Right lobe of liver (tissue), 6 donors: ENCODE results near the gene SEMA7A. TPM values are rescaled to one million over a fixed set of nuclear protein-coding genes. Genes with fewer than 3 reads are reported as not detected.

Experiments
- ATAC-seq, 4 donors: fragments of 200-7000 bp; cut with Tn5 transposase; one replicate each; pipeline ENCODE4 v1.9.1; 2020; ENCODE audit warnings: mild to moderate bottlenecking in 4 of 4, moderate library complexity in 4 of 4
- DNase-seq, 3 donors: peaks; one replicate each; pipeline ENCODE4 v3.0.0-alpha.2; 2020
- H3K27ac ChIP-seq, 3 donors: fragments of 200-600 bp; one replicate each; pipeline ENCODE4 v1.8.0; 2022
- H3K27me3 ChIP-seq, 2 donors: fragments of 200-600 bp; one replicate each; pipeline ENCODE4 v1.8.0; 2022
- H3K36me3 ChIP-seq, 4 donors: fragments of 200-600 bp; sonication (generic) in 1 of 4; one replicate each; pipeline versions ENCODE4 v1.5.1 to v1.8.0; 2017 to 2022; ENCODE audit warnings: control low read depth in 1 of 4
- H3K4me1 ChIP-seq, 4 donors: fragments of 200-600 bp; sonication (generic) in 1 of 4; one replicate each; pipeline versions ENCODE4 v1.5.1 to v1.8.0; 2017 to 2022; ENCODE audit warnings: control low read depth in 1 of 4
- H3K4me3 ChIP-seq, 3 donors: fragments of 200-600 bp; one replicate each; pipeline ENCODE4 v1.8.0; 2022
- H3K9me3 ChIP-seq, 4 donors: fragments of 200-600 bp; sonication (generic) in 1 of 4; one replicate each; pipeline versions ENCODE4 v1.5.1 to v1.8.0; 2017 to 2022; ENCODE audit warnings: control low read depth in 1 of 4
- POLR2A ChIP-seq: fragments of 450-650 bp; IDR thresholded peaks from one replicate; pipeline ENCODE4 v1.6.1; 2017; ENCODE audit warnings: antibody characterized with exemption, mild to moderate bottlenecking
- WGBS: methylation state at CpG from one replicate; pipeline ENCODE4 v1.1.6; 2018; ENCODE audit warnings: low coverage, low lambda C conversion rate; ENCODE audit not compliant: insufficient coverage; ENCODE audit errors: missing lambda C conversion rate; 5-methylcytosine and 5-hydroxymethylcytosine counted together
- intact Hi-C, 2 donors: fragments of 100-400 bp; cut with DNase I; formaldehyde crosslinking; loops; one replicate each; pipeline versions ENCODE4 v1.11.2 to v1.14.1; 2022
- total RNA-seq, 6 experiments: library from RNA; depleted of rRNA in 2 of 6; stranded (reverse); fragments of >200 nt in 2 of 6; fragmentation: NEBNext Ultra II Directional in 3 of 6; extraction: Animal tissue kit (Norgen Biotek cat#: 25700) in 3 of 6; gene quantifications; one replicate each; pipeline versions ENCODE4 v1.1.0 to v1.2.4, GENCODE V29; 2016 to 2023
- TF ChIP-seq, protein P1 (sequence below), 4 donors: fragments of 200-600 bp in 3 of 4; fragments of 450-650 bp in 1 of 4; IDR thresholded peaks; one replicate each; pipeline versions ENCODE4 v1.5.1 to v1.8.0; 2016 to 2022; ENCODE audit warnings: antibody characterized with exemption in 4 of 4, mild to moderate bottlenecking in 2 of 4
- donor health status: DM: no; HTN: yes; CAD: no.
- donor health status: DM: no; HTN: no; CAD: no.
- donor health status: DM: no; HTN: no; CAD: no.
- donor health status: DM: no; HTN: yes; CAD: no.
- donor health status: DM: no; HTN: yes; CAD: no.

The SEMA7A gene
- total RNA-seq, 6 experiments from 2014 or later = 0.42 to 2.4 (median 1.1) TPM

DNA sequence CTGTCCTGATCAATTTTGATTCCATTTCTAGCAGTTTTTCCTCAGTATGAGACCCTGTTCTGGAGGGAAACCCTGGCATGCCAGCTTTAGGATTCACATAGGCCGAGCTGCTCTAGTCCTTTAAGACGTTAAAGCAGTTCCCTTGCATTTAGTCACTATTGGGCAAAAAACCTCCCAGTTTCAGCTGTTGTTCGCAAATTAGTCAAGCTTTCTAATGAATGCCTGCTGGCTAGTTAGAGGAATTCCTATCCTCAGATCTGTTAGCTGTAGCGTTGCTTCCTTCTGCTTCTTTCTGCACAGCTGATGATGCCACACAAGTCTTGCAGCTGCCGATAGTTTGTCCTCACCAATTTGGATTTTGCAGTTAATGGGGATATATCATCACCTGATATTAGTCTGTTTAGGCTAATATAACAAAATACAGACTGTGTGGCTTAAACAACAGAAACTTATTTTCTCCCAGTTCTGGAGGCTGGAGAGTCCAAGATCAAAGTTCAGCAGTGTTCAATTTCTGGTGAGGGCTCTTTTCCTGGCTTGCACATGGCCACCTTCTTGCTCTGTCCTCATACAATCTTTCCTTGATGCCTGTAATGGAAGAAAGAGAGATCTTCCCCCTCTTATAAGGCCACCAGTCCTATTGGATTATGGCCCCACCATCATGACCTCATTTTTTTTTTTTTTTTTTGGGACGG lies 34.7 kb upstream of the SEMA7A start:
- H3K36me3 ChIP-seq = no peaks in the 10 kb centered on the region
- no peak overlapping the region for H3K27ac ChIP-seq
- WGBS = 89% methylated on average over 6 of the region's 6 CpGs
- H3K4me1 ChIP-seq = no peaks in the 10 kb centered on the region
- intact Hi-C loops = no loop called here
- no peak for TF ChIP-seq POLR2A
- TF ChIP-seq, protein P1, sequence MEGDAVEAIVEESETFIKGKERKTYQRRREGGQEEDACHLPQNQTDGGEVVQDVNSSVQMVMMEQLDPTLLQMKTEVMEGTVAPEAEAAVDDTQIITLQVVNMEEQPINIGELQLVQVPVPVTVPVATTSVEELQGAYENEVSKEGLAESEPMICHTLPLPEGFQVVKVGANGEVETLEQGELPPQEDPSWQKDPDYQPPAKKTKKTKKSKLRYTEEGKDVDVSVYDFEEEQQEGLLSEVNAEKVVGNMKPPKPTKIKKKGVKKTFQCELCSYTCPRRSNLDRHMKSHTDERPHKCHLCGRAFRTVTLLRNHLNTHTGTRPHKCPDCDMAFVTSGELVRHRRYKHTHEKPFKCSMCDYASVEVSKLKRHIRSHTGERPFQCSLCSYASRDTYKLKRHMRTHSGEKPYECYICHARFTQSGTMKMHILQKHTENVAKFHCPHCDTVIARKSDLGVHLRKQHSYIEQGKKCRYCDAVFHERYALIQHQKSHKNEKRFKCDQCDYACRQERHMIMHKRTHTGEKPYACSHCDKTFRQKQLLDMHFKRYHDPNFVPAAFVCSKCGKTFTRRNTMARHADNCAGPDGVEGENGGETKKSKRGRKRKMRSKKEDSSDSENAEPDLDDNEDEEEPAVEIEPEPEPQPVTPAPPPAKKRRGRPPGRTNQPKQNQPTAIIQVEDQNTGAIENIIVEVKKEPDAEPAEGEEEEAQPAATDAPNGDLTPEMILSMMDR (IDR thresholded peaks at IDR 0.05) = no peak
- H3K4me3 ChIP-seq = no peak overlapping the region
- no peak for DNase-seq
- ATAC-seq = no peak
- no peaks in the 10 kb centered on the region for H3K9me3 ChIP-seq
- no peaks in the 10 kb centered on the region for H3K27me3 ChIP-seq

DNA sequence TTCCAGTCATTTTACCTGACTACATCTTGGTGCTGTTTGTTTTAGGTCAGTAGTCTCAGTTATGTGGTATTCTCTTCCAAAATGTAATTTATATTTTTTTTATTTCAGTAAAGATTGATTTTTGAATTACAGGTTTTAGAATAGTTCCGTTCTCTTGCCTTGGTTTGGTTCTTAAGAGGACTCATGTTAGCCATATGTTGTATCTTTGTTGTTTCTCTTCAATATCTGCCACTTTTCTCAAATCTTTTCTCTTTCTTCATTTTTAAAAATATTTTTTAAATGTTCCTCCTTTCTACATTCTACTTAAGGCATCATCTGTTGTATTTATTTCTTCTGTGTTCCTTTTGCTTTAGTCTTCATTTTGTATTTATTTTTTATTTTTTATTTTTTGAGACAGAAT lies 32.8 kb upstream of the SEMA7A start:
- Histone ChIP-seq H3K4me1 (peaks cover 0 to 6% (median 3%) of the 10 kb centered on the region in 4 donors), H3K4me3 (no peak overlapping the region), H3K36me3 (no peaks in the 10 kb centered on the region), H3K27me3 (no peaks in the 10 kb centered on the region), H3K9me3 (no peaks in the 10 kb centered on the region), H3K27ac (no peak overlapping the region)
- WGBS = 90% methylated on average over 1 of the region's 1 CpG
- intact Hi-C loops = no loop called here
- DNase-seq (no peak), ATAC-seq (no peak)
- TF ChIP-seq, protein P1 (IDR thresholded peaks at IDR 0.05) = no peak
- TF ChIP-seq POLR2A = no peak

DNA sequence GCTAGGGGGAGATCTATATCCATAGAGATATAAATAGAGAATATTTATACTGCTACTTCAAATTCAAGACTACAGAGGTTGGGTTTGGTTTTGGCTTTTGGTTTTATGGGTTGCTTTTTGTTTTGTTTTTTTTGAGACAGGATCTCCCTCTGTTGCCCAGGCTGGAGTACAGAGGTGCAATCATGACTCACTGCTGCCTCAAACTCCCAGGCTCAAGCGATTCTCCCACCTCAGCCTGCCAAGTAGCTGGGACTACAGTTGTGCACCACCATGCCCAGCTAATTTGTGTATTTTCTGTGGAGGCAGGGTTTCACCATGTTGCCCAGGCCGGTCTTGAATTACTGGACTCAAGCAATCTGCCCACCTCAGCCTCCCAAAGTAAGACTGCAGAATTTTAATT lies 31.1 kb upstream of the SEMA7A start:
- WGBS = 86% methylated on average over 1 of the region's 2 CpGs
- DNase-seq = no peak
- no peaks in the 10 kb centered on the region for H3K27me3 ChIP-seq
- intact Hi-C loops = no loop called here
- H3K4me1 ChIP-seq = peaks cover 0 to 10% (median 3%) of the 10 kb centered on the region in 4 donors
- no peak overlapping the region for H3K4me3 ChIP-seq
- no peak overlapping the region for H3K27ac ChIP-seq
- no peak for ATAC-seq
- no peak for TF ChIP-seq POLR2A
- no peaks in the 10 kb centered on the region for H3K36me3 ChIP-seq
- no peaks in the 10 kb centered on the region for H3K9me3 ChIP-seq

- H3K4me1 ChIP-seq = peaks cover 0 to 10% (median 3%) of the 10 kb centered on the region in 4 donors
- no peak overlapping the region for H3K4me3 ChIP-seq
- no peaks in the 10 kb centered on the region for H3K27me3 ChIP-seq
- no peaks in the 10 kb centered on the region for H3K9me3 ChIP-seq
- DNase-seq = no peak
- ATAC-seq = no peak
- H3K27ac ChIP-seq = no peak overlapping the region
- 67% methylated on average over 2 of the region's 2 CpGs for WGBS
- intact Hi-C loops = no loop called here
- TF ChIP-seq, protein P1 (IDR thresholded peaks at IDR 0.05) = no peak
- no peaks in the 10 kb centered on the region for H3K36me3 ChIP-seq
Measured at GRCh38 chr15:74464216-74464615, 30.5 kb upstream of the SEMA7A start.

- H3K27ac ChIP-seq = no peak overlapping the region
- no peaks in the 10 kb centered on the region for H3K9me3 ChIP-seq
- ATAC-seq = no peak
- no peak for DNase-seq
- H3K4me1 ChIP-seq = peaks cover 0 to 10% (median 3%) of the 10 kb centered on the region in 4 donors
- no peak overlapping the region for H3K4me3 ChIP-seq
- H3K36me3 ChIP-seq = no peaks in the 10 kb centered on the region
- TF ChIP-seq, protein P1 (IDR thresholded peaks at IDR 0.05) = no peak
- TF ChIP-seq POLR2A = no peak
- intact Hi-C loops = no loop called here
- H3K27me3 ChIP-seq = no peaks in the 10 kb centered on the region
Measured at GRCh38 chr15:74463634-74464033, 29.9 kb upstream of the SEMA7A start.
